Calu3 (cell line): ENCODE data around the gene CABP5. TPM values are rescaled to one million over a fixed set of nuclear protein-coding genes. Genes with fewer than 3 reads are reported as not detected.

Experiments
- BruUV-seq: library from RNA; stranded (reverse); fragments of 400-500 nt; replicated peaks from 2 replicates; lab custom pipeline; 2021; lab: Mats Ljungman, UMichigan
- CTCF ChIA-PET: fragments of 300-600 bp; sonication (Branson Sonifier 250); formaldehyde crosslinking; loops from one replicate; lab custom pipeline; 2022; ENCODE audit warnings: antibody characterized with exemption; lab: Charles Lee
- DNase-seq: peaks from one replicate; pipeline ENCODE4 v3.0.0; 2022
- H3K27ac Mint-ChIP-seq: one replicate; pipeline ENCODE4 v1.8.0; 2022; ENCODE audit warnings: mixed read lengths; ENCODE audit not compliant: unreplicated experiment
- H3K27me3 Mint-ChIP-seq: one replicate; pipeline ENCODE4 v1.8.0; 2022; ENCODE audit warnings: mixed read lengths; ENCODE audit not compliant: unreplicated experiment
- H3K36me3 Mint-ChIP-seq: one replicate; pipeline ENCODE4 v1.8.0; 2022; ENCODE audit warnings: mild to moderate bottlenecking, moderate library complexity, mixed read lengths; ENCODE audit not compliant: insufficient read depth, unreplicated experiment
- H3K4me1 Mint-ChIP-seq: one replicate; pipeline ENCODE4 v1.8.0; 2022; ENCODE audit warnings: mild to moderate bottlenecking, low read depth, mixed read lengths; ENCODE audit not compliant: unreplicated experiment
- H3K4me3 Mint-ChIP-seq: one replicate; pipeline ENCODE4 v1.8.0; 2022; ENCODE audit warnings: mild to moderate bottlenecking, low read depth, moderate library complexity, mixed read lengths; ENCODE audit not compliant: unreplicated experiment
- H3K9me3 Mint-ChIP-seq: one replicate; pipeline ENCODE4 v1.8.0; 2022; ENCODE audit warnings: low read depth, mixed read lengths; ENCODE audit not compliant: unreplicated experiment
- CTCF ChIP-seq: fragments of 200-600 bp; IDR thresholded peaks from one replicate; pipeline ENCODE4 v1.8.0; 2022; ENCODE audit warnings: antibody characterized with exemption; ENCODE audit not compliant: unreplicated experiment
- intact Hi-C: fragments of 100-400 bp; cut with micrococcal nuclease; formaldehyde crosslinking; loops from one replicate; pipeline ENCODE4 v1.10.0; 2022; ENCODE audit not compliant: unreplicated experiment
- total RNA-seq: library from RNA; stranded (reverse); gene quantifications from 2 replicates; pipeline ENCODE4 v1.2.3, GENCODE V29; 2022

CABP5 gene
- total RNA-seq, 1 experiment from 2014 or later, result not detected

GRCh38 chr19:48059331-48059730, 15.5 kb upstream of the CABP5 start:
- no TSS peak for BruUV-seq
- peaks cover 81% of the 10 kb centered on the region for H3K27me3 Mint-ChIP-seq
- CTCF ChIA-PET, result interaction anchor here (0.7 kb wide), 1 partner anchor 64 kb away, joined by 4 read pairs; no protein-coding TSS in a partner anchor
- no peak overlapping the region for H3K27ac Mint-ChIP-seq
- no peak overlapping the region for H3K4me3 Mint-ChIP-seq
- H3K4me1 Mint-ChIP-seq, result no peaks in the 10 kb centered on the region
- H3K36me3 Mint-ChIP-seq, result no peaks in the 10 kb centered on the region
- DNase-seq, result no peak
- intact Hi-C loops, result no loop called here
- no peaks in the 10 kb centered on the region for H3K9me3 Mint-ChIP-seq
- no peak for TF ChIP-seq CTCF

- Mint-ChIP-seq H3K27ac (no peak overlapping the region), H3K36me3 (no peaks in the 10 kb centered on the region), H3K4me3 (no peak overlapping the region), H3K27me3 (peaks cover 64% of the 10 kb centered on the region), H3K9me3 (no peaks in the 10 kb centered on the region), H3K4me1 (no peaks in the 10 kb centered on the region)
- no peak for TF ChIP-seq CTCF
- CTCF ChIA-PET, result interaction anchor here (0.6 kb wide), 1 partner anchor 269 kb away, joined by 3 read pairs; no protein-coding TSS in a partner anchor
- no peak for DNase-seq
- intact Hi-C loops, result no loop called here
- BruUV-seq, result no TSS peak
Measured at GRCh38 chr19:48053856-48054255, 10.0 kb upstream of the CABP5 start.

GRCh38 chr19:48053076-48053475, 9.2 kb upstream of the CABP5 start:
- TF ChIP-seq CTCF, result no peak
- CTCF ChIA-PET, result interaction anchor here (0.6 kb wide), 1 partner anchor 270 kb away, joined by 3 read pairs; no protein-coding TSS in a partner anchor
- intact Hi-C loops, result no loop called here
- peaks cover 71% of the 10 kb centered on the region for H3K27me3 Mint-ChIP-seq
- H3K4me3 Mint-ChIP-seq, result no peak overlapping the region
- no peak overlapping the region for H3K27ac Mint-ChIP-seq
- no peaks in the 10 kb centered on the region for H3K36me3 Mint-ChIP-seq
- no peaks in the 10 kb centered on the region for H3K4me1 Mint-ChIP-seq
- DNase-seq, result no peak
- no TSS peak for BruUV-seq
- no peaks in the 10 kb centered on the region for H3K9me3 Mint-ChIP-seq

GRCh38 chr19:48051335-48052033, 7.6 kb upstream of the CABP5 start:
- peaks cover 2% of the 10 kb centered on the region for H3K9me3 Mint-ChIP-seq
- H3K36me3 Mint-ChIP-seq, result no peaks in the 10 kb centered on the region
- TF ChIP-seq CTCF, result no peak
- no peak overlapping the region for H3K4me3 Mint-ChIP-seq
- CTCF ChIA-PET, result interaction anchor here (0.6 kb wide), 1 partner anchor 52 kb away, joined by 3 read pairs; no protein-coding TSS in a partner anchor
- intact Hi-C loops, result no loop called here
- DNase-seq, result no peak
- no peaks in the 10 kb centered on the region for H3K4me1 Mint-ChIP-seq
- H3K27ac Mint-ChIP-seq, result no peak overlapping the region
- BruUV-seq, result no TSS peak
- H3K27me3 Mint-ChIP-seq, result peaks cover 73% of the 10 kb centered on the region
